Skeletal muscle satellite cell (primary cell): ENCODE data around the gene CDC6.

Experiments
- H3K27me3 ChIP-seq: 2 replicates; pipeline ENCODE4 v1.7.0; 2013; ENCODE audit warnings: low read length; ENCODE audit not compliant: control insufficient read depth, insufficient read depth
- H3K36me3 ChIP-seq: 2 replicates; pipeline ENCODE4 v1.7.0; 2013; ENCODE audit warnings: mild to moderate bottlenecking, control low read depth, low read length; ENCODE audit not compliant: insufficient read depth
- H3K4me1 ChIP-seq: 2 replicates; pipeline ENCODE4 v1.7.0; 2013; ENCODE audit warnings: low read length; ENCODE audit not compliant: control insufficient read depth, insufficient read depth
- H3K4me2 ChIP-seq: 2 replicates; pipeline ENCODE4 v1.7.0; 2013; ENCODE audit warnings: mild to moderate bottlenecking, low read length
- H3K4me3 ChIP-seq: 2 replicates; pipeline ENCODE4 v1.7.0; 2013; ENCODE audit warnings: low read length
- H3K9ac ChIP-seq: 2 replicates; pipeline ENCODE4 v1.7.0; 2013; ENCODE audit warnings: mild to moderate bottlenecking, low read depth, low read length, moderate library complexity
- H3K9me3 ChIP-seq: replicated peaks from 2 replicates; pipeline ENCODE4 v1.7.0; 2013; ENCODE audit warnings: mild to moderate bottlenecking, control low read depth, low read length

Gene CDC6

DNA sequence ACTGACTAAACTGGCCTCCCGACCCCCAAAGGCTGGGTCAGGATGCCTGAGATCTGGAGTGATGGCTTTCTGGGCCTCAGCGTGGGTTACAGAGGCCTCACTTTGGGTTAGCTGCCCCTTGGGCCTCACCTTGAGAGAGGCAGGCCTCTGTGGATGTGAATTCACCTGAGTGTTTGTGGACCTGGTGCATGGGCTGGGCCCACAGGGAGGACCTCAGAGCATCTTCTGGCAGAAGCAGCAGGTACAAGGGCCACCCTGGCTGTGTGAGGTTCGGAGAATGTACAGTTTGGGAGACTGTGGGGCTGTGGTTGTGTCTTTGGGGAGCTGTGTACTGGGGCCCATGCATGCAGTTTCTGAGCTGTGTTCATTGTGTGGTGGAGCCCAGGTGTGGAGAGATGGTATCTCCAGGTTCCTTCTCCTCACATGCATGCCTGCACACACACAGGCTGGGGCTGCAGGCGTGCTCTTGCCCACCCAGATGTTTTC is 39.6 kb downstream of the CDC6 start:
- H3K4me2 ChIP-seq, result peak overlapping the region; percentile 58
- H3K4me1 ChIP-seq, result peaks cover 86% of the 10 kb centered on the region
- peaks cover 11% of the 10 kb centered on the region for H3K36me3 ChIP-seq
- H3K9ac ChIP-seq, result no peak overlapping the region
- H3K9me3 ChIP-seq, result no peaks in the 10 kb centered on the region
- H3K27me3 ChIP-seq, result no peaks in the 10 kb centered on the region
- no peak overlapping the region for H3K4me3 ChIP-seq

DNA sequence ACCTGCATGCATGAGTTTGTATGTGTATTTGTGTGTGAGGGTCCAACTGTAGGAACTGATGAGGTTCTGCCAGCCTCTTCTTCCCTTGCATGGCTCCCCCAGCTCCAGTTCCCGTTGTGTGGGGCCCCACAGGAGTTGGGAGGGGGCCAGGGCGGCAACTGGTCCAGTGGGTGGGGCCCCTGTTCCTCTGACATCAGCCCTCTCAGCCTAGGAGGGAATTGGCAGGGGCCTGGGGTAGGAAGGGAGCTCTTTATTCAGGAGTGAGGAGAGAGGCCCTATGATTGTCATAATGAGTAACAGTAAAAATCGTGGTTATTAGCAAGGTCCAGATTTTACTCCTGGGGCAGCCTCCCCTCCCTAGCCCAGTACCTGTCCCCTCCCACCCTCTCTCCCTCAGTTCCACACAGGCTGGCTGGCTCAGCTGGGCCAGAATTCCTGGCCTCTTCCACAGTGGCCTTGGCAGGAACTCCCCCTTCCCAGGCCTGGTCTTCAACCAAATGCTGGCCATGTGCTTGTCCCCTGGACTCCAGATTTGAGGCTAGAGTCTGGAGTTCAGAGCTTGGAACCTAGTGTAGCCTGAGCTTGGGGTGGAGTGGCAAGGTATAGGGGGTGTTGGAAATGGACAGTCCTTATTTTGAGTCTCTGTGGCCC is 40.2 kb downstream of the CDC6 start:
- Histone ChIP-seq H3K9ac (no peak overlapping the region), H3K4me1 (peaks cover 86% of the 10 kb centered on the region), H3K9me3 (no peaks in the 10 kb centered on the region), H3K27me3 (no peaks in the 10 kb centered on the region), H3K4me3 (no peak overlapping the region), H3K36me3 (peaks cover 11% of the 10 kb centered on the region), H3K4me2 (peak overlapping the region; percentile 58)

DNA sequence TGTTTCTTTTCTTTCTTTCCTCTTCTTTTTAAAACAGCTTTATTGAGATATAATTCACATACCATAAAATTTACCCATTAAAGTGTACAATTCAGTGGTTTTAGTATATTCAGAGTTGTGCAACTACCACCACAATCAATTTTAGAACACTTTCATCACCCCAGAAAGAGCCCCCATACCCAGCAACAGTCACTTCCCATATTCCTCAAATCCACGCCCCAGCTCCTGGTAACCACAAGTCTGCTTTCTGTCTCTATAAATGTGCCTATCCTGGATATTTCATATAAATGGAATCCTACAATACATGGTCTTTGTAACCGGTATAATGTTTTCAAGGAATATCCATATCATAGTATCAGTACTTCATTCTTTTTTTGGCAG is 40.7 kb downstream of the CDC6 start:
- Histone ChIP-seq H3K9ac (no peak overlapping the region), H3K4me1 (peaks cover 82% of the 10 kb centered on the region), H3K36me3 (peaks cover 11% of the 10 kb centered on the region), H3K4me2 (no peak overlapping the region), H3K4me3 (no peak overlapping the region), H3K27me3 (no peaks in the 10 kb centered on the region), H3K9me3 (no peaks in the 10 kb centered on the region)

DNA sequence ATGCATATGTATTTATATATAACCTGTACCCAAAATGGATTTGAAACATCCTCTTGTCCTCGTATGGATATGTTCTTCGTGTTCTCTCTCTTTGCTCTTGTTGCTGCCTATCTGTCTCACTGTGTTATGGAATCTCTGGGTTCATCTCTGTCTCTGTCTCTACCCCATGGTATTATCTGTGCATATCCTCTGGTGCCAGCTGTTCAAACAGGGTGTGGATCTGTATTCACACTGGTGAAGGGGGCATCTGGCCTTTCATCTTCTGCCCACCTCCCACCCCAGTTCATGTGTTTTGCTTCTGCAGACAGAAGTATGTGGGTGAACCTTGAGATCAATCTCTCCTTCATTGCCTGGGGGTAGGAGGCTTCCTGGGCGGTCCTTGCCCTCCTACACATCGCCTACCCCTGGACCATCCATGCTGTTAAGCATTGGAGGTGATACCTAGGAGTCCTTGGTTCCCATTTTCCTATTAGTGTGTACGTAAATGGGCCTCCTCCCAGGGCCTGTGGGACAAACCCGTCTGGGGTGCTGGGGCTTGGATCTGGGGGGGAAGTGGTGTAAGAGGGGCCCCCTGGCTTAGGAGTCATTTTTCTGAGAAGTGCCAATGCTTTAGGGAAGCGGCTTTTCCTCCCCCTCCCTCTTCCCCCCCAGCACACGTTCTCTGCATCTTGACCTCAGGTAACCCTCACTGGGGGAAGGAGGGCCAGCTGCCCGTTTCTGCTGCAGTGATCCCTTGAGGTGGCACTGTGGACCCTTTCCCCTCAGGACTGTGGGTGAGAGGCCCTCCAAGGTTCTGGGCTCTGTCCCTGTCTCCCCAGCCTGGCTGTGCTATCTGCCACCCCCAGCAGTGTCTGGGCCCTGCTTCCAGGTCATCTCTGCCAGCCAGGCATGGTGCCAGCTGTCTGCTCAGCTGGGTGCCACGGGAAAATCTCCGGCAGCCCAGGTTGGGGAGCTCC is 42.4 kb downstream of the CDC6 start:
- no peaks in the 10 kb centered on the region for H3K9me3 ChIP-seq
- H3K36me3 ChIP-seq, result peaks cover 11% of the 10 kb centered on the region
- H3K27me3 ChIP-seq, result no peaks in the 10 kb centered on the region
- H3K4me2 ChIP-seq, result peak overlapping the region; percentile 28
- H3K4me1 ChIP-seq, result peaks cover 82% of the 10 kb centered on the region
- H3K9ac ChIP-seq, result no peak overlapping the region
- no peak overlapping the region for H3K4me3 ChIP-seq

DNA sequence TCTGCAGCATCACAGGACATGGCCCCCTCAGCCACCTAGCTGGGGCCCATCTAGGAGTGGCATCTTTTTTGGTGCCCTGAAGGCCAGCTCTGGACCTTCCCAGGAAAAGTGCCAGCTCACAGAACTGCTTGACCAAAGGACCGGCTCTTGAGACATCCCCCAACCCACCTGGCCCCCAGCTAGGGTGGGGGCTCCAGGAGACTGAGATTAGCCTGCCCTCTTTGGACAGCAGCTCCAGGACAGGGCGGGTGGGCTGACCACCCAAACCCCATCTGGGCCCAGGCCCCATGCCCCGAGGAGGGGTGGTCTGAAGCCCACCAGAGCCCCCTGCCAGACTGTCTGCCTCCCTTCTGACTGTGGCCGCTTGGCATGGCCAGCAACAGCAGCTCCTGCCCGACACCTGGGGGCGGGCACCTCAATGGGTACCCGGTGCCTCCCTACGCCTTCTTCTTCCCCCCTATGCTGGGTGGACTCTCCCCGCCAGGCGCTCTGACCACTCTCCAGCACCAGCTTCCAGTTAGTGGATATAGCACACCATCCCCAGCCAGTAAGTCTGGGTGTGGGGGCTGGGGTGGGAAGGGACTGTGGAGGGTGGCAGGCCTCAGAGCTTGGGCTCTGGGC is 43.3 kb downstream of the CDC6 start:
- Histone ChIP-seq H3K4me1 (peaks cover 81% of the 10 kb centered on the region), H3K36me3 (peaks cover 11% of the 10 kb centered on the region)

DNA sequence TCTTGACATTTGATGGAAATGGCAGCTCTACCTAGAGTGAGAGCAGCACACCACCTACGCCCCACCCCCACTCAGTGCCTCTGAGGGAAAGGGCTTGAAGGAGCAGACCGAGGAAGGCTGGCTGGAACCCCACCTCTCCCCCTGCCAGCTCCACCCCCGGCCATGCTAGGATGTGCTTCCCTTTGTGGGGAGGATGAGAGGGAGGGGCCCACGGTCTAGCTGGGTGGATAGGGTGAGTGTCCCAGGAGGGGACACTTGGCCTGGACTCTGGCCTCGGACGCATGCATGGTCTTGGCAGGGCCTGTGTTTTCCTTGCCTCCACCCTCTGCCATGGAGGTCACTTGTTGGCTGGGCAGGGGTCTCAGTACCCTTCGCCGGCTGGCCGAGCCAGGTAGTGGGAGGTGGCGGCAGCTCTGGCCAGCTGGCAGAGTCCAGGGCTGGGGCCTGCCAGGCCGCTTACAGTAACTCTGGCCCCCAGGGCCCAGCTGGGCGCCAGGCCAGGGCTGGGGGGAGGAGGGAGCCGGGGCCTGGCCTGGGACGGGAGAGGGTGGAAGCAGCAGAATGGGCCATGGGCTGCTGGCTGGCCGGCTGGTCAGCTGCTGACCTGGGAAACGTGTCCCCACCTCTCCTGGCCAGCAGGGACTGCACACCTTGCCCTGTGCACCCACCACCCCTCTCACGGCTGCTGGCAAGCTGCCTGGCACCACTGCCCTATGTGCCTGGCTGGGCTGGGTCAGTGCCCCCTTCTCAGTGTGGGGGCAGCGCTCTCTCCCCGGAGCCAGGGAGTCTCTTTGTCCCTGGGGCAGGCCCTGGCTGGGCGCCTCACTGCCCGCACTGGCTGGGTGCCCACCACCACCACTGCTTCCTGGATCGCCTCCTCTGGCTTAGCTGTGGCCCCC is 44.3 kb downstream of the CDC6 start:
- Histone ChIP-seq H3K36me3 (peaks cover 11% of the 10 kb centered on the region), H3K4me2 (peak overlapping the region; percentile 77), H3K4me3 (peak overlapping the region; percentile 39), H3K9me3 (no peaks in the 10 kb centered on the region), H3K27me3 (no peaks in the 10 kb centered on the region), H3K9ac (peak overlapping the region; percentile 21), H3K4me1 (peaks cover 73% of the 10 kb centered on the region)

More for the DNA sequence above, 43.3 kb downstream of the CDC6 start:
- Histone ChIP-seq H3K9me3 (no peaks in the 10 kb centered on the region), H3K27me3 (no peaks in the 10 kb centered on the region), H3K4me3 (no peak overlapping the region), H3K4me2 (no peak overlapping the region), H3K9ac (no peak overlapping the region)

DNA sequence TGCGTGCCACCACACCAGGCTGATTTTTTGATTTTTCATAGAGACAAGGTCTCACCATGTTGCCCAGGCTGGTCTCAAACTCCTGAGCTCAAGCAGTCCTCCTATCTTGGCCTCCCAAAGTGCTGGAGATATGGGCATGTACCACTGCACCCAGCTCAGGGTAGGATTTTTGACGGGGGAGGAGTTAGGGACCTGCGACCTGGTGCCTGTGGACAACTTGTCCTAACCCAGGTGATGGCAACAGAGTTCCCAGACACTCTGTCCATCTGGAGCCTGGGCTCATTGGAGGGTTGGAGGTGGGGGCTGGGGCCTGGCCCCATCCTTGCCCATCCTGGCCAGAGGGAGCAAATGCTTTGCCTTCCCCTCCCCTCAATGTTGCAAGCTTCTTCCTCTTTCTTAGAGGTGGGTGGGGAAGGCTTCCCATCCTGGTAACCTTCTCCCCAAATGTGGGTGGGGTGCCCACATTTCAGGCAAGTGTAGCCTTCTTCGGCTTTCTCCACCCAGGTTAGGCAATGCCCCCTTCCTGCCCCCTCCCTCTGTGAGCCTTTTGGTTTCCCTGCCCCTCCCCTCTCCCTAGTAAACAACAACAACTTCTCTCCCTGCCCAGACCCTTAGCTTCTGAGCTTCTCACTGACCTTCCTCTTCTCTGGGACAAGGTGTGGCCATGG is 46.2 kb downstream of the CDC6 start:
- Histone ChIP-seq H3K36me3 (peaks cover 14% of the 10 kb centered on the region), H3K4me3 (no peak overlapping the region)

DNA sequence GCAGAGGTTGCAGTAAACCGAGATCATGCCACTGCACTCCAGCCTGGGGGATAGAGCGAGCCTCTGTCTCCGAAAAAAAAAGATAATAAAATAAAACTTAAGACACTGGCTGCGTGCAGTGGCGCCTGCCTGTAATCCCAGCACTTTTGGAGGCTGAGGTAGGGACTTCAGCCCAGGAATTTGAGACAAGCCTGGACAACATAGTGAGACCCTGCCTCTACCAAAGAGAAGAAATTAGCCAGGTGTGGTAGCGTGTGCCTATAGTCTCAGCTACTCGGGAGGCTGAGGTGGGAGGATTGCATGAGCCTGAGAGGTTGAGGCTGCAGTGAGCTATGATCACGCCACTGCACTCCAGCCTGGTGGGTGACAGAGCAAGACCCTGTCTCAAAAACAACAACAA is 47.9 kb downstream of the CDC6 start:
- no peak overlapping the region for H3K9ac ChIP-seq
- peaks cover 63% of the 10 kb centered on the region for H3K4me1 ChIP-seq
- no peaks in the 10 kb centered on the region for H3K27me3 ChIP-seq
- H3K36me3 ChIP-seq, result peaks cover 24% of the 10 kb centered on the region
- no peaks in the 10 kb centered on the region for H3K9me3 ChIP-seq
- no peak overlapping the region for H3K4me3 ChIP-seq
- H3K4me2 ChIP-seq, result no peak overlapping the region

More for the DNA sequence above, 46.2 kb downstream of the CDC6 start:
- Histone ChIP-seq H3K9ac (no peak overlapping the region), H3K4me1 (peaks cover 66% of the 10 kb centered on the region), H3K4me2 (no peak overlapping the region), H3K27me3 (no peaks in the 10 kb centered on the region), H3K9me3 (no peaks in the 10 kb centered on the region)

DNA sequence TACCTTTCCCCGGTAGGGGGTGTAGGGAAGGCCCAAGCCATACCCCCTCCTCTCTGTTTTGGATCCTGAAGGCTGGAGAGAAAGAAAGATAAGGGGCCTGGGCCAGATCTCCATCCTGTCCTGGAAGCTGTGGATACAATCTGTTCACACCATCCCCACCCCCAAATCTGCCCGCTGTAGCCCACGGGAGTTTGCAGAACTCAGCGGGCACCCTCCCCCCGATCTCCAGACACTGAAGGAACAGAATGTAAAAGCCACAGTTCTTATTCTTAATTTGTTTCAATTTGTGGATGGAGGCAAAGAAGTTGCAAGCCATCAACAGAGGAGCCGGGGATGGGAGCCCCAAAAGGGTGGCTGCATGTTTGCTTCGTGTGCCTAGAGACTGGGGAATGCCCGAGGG is 49.7 kb downstream of the CDC6 start:
- H3K4me2 ChIP-seq, result no peak overlapping the region
- H3K4me1 ChIP-seq, result peaks cover 54% of the 10 kb centered on the region
- peaks cover 17% of the 10 kb centered on the region for H3K36me3 ChIP-seq
- H3K27me3 ChIP-seq, result no peaks in the 10 kb centered on the region
- H3K9me3 ChIP-seq, result no peaks in the 10 kb centered on the region
- no peak overlapping the region for H3K4me3 ChIP-seq
- no peak overlapping the region for H3K9ac ChIP-seq

DNA sequence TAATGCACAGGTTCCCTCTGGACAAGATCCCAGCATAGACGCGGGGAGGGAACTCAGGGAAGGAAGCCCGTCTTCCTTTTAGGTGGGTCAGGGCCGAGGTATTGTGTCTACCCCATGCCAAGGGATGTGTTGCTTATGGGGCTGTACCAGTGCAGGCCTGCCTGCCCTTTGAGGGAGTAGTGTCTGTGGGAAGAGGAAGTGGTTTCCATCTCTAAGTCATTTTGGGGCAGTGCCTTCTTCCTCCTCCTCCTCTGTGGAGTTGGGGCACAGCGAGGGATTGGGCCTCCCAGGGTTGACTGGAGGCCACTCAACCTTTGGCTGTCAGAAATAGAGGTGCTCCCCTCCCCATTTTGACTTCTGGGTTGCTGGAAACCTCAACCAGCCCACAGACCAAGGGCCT is 50.4 kb downstream of the CDC6 start:
- H3K9ac ChIP-seq, result no peak overlapping the region
- H3K27me3 ChIP-seq, result no peaks in the 10 kb centered on the region
- H3K4me1 ChIP-seq, result peaks cover 53% of the 10 kb centered on the region
- no peak overlapping the region for H3K4me2 ChIP-seq
- no peaks in the 10 kb centered on the region for H3K9me3 ChIP-seq
- no peak overlapping the region for H3K4me3 ChIP-seq
- H3K36me3 ChIP-seq, result peaks cover 17% of the 10 kb centered on the region
